GM10266 (cell line): ENCODE measurements around the gene FPR1.

Experiments used
- DNase-seq: peaks from one replicate; pipeline ENCODE4 v3.0.0; 2012; ENCODE audit errors: extremely low spot score
- CTCF ChIP-seq: IDR thresholded peaks from 2 replicates; pipeline ENCODE4 v1.5.1; 2012; ENCODE audit warnings: mild to moderate bottlenecking, low read depth; ENCODE audit not compliant: control insufficient read depth, insufficient read depth; ENCODE audit errors: missing control alignments

FPR1 gene

GRCh38 chr19:51796195-51796679 is 44.6 kb upstream of the FPR1 start:
- no peak for DNase-seq
- TF ChIP-seq CTCF: no peak

- TF ChIP-seq CTCF: no peak
- DNase-seq: no peak
Observed at GRCh38 chr19:51794885-51795490, 43.3 kb upstream of the FPR1 start, which contains the start of gene FPR3. FPR3 (plus strand) TSS chr19:51795157; CDS start chr19:51823749, 28,592 bp downstream.

DNA sequence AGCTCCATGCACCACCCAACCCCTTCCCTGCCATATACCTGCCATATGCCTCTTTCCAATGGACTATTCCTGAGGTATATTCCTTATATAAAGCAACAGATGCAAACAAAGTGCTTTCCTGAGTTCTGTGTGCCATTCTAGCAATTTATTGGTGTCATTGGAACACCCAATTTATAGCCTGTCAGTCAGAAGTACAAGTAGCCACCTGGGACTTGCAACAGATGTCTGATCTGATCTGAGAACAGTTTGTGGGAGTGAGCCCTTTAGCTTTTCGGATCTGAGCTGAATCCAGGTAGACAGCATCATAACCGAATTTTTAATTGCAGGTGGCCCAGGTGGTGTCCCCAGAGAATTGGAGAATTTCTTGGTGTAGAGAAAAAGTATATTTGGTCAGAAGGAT is 42.3 kb upstream of the FPR1 start:
- DNase-seq: no peak
- no peak for TF ChIP-seq CTCF

DNA sequence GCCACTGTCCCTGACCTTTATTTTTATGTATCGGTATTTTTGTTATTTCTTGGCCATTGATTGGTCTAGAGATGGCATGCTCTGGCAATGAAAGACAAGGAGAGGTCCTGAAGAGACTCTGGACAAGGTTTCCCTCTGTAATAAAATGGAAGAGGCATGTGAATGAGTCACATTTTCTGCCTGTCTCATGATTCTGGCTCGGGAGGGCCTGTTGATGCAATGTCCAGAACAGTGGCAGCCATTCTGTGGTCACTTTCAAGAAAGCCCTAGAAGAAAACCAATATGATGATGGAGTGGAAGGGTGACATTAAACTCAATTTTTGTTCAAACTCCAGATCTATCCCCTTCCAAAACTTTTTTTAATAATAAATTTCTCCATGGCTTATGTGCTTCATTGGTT is 41.3 kb upstream of the FPR1 start:
- no peak for DNase-seq
- TF ChIP-seq CTCF: no peak

DNA sequence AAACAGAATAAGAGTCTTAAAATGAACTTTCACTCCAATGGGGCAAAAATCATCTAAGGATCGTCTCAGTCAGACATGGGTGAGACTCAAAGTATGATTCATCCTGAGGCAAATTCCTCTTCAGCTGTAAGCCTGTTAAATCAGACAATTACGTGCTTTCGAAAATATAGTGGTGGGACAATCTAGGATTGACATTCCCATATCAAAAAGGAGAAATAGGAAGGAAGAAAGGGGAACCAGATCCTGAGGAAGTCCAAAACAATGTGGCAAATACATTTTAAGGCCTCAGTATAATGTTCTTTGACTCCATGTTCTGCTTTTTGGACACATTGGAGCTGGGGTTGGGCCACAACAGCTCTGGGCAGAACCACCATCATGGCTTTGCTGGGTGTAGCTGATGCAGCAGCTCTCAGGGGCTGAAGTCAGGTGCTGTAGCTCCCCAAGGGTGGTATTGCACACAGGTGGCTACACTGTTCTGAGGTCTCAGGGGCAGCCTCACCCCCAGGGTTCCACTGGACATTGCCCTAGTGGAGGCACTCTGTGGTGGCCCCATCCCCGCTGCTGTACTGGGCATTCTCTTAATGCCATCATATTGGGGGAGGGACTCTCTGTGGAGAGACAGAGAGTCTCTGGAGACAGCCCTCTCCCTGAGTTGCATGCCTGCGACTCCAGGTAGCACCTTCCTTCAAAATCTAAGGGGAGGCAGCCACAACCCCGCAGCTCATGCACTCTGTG is 37.5 kb upstream of the FPR1 start:
- no peak for DNase-seq
- TF ChIP-seq CTCF: no peak

GRCh38 chr19:51788029-51788428 is 36.4 kb upstream of the FPR1 start:
- DNase-seq: no peak
- TF ChIP-seq CTCF: no peak
